ENCODE results near the gene REEP1. TPM values are rescaled to one million over a fixed set of nuclear protein-coding genes. Genes with fewer than 3 reads are reported as not detected.
A peak's percentile ranks its signal among the peaks of the same experiment; 100 is the strongest.
"Not testable (repeated sequence)": the region's sequence is repeated elsewhere in the genome, so short reads cannot be mapped to it uniquely, and the experiment has no call there.

The REEP1 gene
- total RNA-seq, 1 experiment from 2014 or later: 4.1 TPM

- DNase-seq (ENCODE audit: low read depth): not testable (repeated sequence)
Measured at GRCh38 chr2:86244781-86245180, 92.6 kb downstream of the REEP1 start.

- no peak for DNase-seq (ENCODE audit: low read depth)
Measured at GRCh38 chr2:86243950-86244733, 93.3 kb downstream of the REEP1 start.

- no peak for DNase-seq (ENCODE audit: low read depth)
Measured at GRCh38 chr2:86243272-86243671, 94.2 kb downstream of the REEP1 start.

GRCh38 chr2:86241611-86242010, 95.8 kb downstream of the REEP1 start:
- DNase-seq (ENCODE audit: low read depth): no peak

GRCh38 chr2:86240251-86240650, 97.2 kb downstream of the REEP1 start:
- no peak for DNase-seq (ENCODE audit: low read depth)

GRCh38 chr2:86239745-86240144, 97.7 kb downstream of the REEP1 start:
- DNase-seq (ENCODE audit: low read depth): no peak

GRCh38 chr2:86239326-86239725, 98.1 kb downstream of the REEP1 start:
- DNase-seq (ENCODE audit: low read depth): peak; percentile 11

- DNase-seq (ENCODE audit: low read depth): peak; percentile 39
Measured at GRCh38 chr2:86238354-86238753, 99.1 kb downstream of the REEP1 start.

- no peak for DNase-seq (ENCODE audit: low read depth)
Measured at GRCh38 chr2:86237172-86237571, 100.3 kb downstream of the REEP1 start.

- no peak for DNase-seq (ENCODE audit: low read depth)
Measured at GRCh38 chr2:86235196-86235980, 102.0 kb downstream of the REEP1 start.

- DNase-seq (ENCODE audit: low read depth): no peak
Measured at GRCh38 chr2:86234563-86235131, 102.8 kb downstream of the REEP1 start.

- no peak for DNase-seq (ENCODE audit: low read depth)
Measured at GRCh38 chr2:86233436-86233835, 104.0 kb downstream of the REEP1 start.

- DNase-seq (ENCODE audit: low read depth): no peak
Measured at GRCh38 chr2:86232910-86233309, 104.5 kb downstream of the REEP1 start.

GRCh38 chr2:86232373-86232784, 105.0 kb downstream of the REEP1 start:
- no peak for DNase-seq (ENCODE audit: low read depth)

- no peak for DNase-seq (ENCODE audit: low read depth)
Measured at GRCh38 chr2:86231680-86232372, 105.6 kb downstream of the REEP1 start.

- DNase-seq (ENCODE audit: low read depth): no peak
Measured at GRCh38 chr2:86230961-86231360, 106.5 kb downstream of the REEP1 start.

GRCh38 chr2:86229221-86229620, 108.2 kb downstream of the REEP1 start:
- DNase-seq (ENCODE audit: low read depth): no peak

GRCh38 chr2:86228574-86228973, 108.9 kb downstream of the REEP1 start:
- not testable (repeated sequence) for DNase-seq (ENCODE audit: low read depth)

- DNase-seq (ENCODE audit: low read depth): no peak
Measured at GRCh38 chr2:86227685-86228084, 109.7 kb downstream of the REEP1 start.

- DNase-seq (ENCODE audit: low read depth): no peak
Measured at GRCh38 chr2:86226636-86227520, 110.5 kb downstream of the REEP1 start.

GRCh38 chr2:86226070-86226469, 111.4 kb downstream of the REEP1 start:
- DNase-seq (ENCODE audit: low read depth): no peak

Data from Daoy (cell line).